Spleen (tissue), 7 donors: Measurements from ENCODE around the gene DMRT1.

Experiments
- POLR2A ChIP-seq, 3 donors: fragments of 450-650 bp; IDR thresholded peaks; one replicate each; pipeline ENCODE4 v1.5.1; 2017; ENCODE audit warnings: antibody characterized with exemption in 3 of 3, mild to moderate bottlenecking in 1 of 3
- TF ChIP-seq, protein P1 (sequence below), 11 experiments: fragments of 200-600 bp in 7 of 11; fragments of 450-650 bp in 4 of 11; sonication (generic) in 4 of 11; IDR thresholded peaks in 8 of 11; conservative IDR thresholded peaks in 3 of 11; 1 replicate in 7 of 11; 2 replicates in 4 of 11; pipeline versions ENCODE4 v1.4.0 to v1.8.0; 2016 to 2021; ENCODE audit warnings: antibody characterized with exemption in 11 of 11, inconsistent platforms in 4 of 11, mild to moderate bottlenecking in 1 of 11
- donor health status: DM: no; HTN: no; CAD: no; lungs with moderate emphysema.
- donor health status: DM: no; HTN: no; CAD: no.
- donor health status: DM: no; HTN: no; CAD: no.

- TF ChIP-seq, protein P1, sequence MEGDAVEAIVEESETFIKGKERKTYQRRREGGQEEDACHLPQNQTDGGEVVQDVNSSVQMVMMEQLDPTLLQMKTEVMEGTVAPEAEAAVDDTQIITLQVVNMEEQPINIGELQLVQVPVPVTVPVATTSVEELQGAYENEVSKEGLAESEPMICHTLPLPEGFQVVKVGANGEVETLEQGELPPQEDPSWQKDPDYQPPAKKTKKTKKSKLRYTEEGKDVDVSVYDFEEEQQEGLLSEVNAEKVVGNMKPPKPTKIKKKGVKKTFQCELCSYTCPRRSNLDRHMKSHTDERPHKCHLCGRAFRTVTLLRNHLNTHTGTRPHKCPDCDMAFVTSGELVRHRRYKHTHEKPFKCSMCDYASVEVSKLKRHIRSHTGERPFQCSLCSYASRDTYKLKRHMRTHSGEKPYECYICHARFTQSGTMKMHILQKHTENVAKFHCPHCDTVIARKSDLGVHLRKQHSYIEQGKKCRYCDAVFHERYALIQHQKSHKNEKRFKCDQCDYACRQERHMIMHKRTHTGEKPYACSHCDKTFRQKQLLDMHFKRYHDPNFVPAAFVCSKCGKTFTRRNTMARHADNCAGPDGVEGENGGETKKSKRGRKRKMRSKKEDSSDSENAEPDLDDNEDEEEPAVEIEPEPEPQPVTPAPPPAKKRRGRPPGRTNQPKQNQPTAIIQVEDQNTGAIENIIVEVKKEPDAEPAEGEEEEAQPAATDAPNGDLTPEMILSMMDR (IDR thresholded peaks at IDR 0.05 in 8 of 11, conservative IDR thresholded peaks at IDR 0.05 in 3 of 11): peak in 1 of 11 experiments; percentile 29
- TF ChIP-seq POLR2A (IDR thresholded peaks at IDR 0.05): no peak
Observed at GRCh38 chr9:1018121-1018520, 176.6 kb downstream of the DMRT1 start.
